DOHH2 (cell line): ENCODE results near the gene DLX5.

Experiments
- H3F3A ChIP-seq: fragments of 200-600 bp; sonication (generic), shearing (Covaris generic); 2 replicates; pipeline ENCODE4 v1.6.0; 2016; ENCODE audit warnings: antibody characterized with exemption, mild to moderate bottlenecking; ENCODE audit not compliant: control insufficient read depth, insufficient read depth
- H3K27ac ChIP-seq: fragments of 200-600 bp; sonication (generic); 2 replicates; pipeline ENCODE4 v1.5.1; 2014; ENCODE audit warnings: low read depth, mild to moderate bottlenecking, low read length, moderate library complexity
- H3K27me3 ChIP-seq: fragments of 200-600 bp; sonication (generic); 2 replicates; pipeline ENCODE4 v1.6.1; 2014; ENCODE audit warnings: mild to moderate bottlenecking, low read length, mixed read lengths; ENCODE audit not compliant: control insufficient read depth
- H3K36me3 ChIP-seq: fragments of 200-600 bp; sonication (generic); 2 replicates; pipeline ENCODE4 v1.6.1; 2014; ENCODE audit warnings: mild to moderate bottlenecking, low read length, moderate library complexity, mixed read lengths; ENCODE audit not compliant: control insufficient read depth
- H3K4me1 ChIP-seq: fragments of 200-600 bp; sonication (generic); 2 replicates; pipeline ENCODE4 v1.6.1; 2014; ENCODE audit warnings: mild to moderate bottlenecking, low read length, mixed read lengths; ENCODE audit not compliant: control insufficient read depth
- H3K4me2 ChIP-seq: fragments of 200-600 bp; sonication (generic); 2 replicates; pipeline ENCODE4 v1.6.0; 2014; ENCODE audit warnings: mild to moderate bottlenecking, low read length, moderate library complexity
- H3K4me3 ChIP-seq: fragments of 200-600 bp; sonication (generic); 2 replicates; pipeline ENCODE4 v1.5.1; 2014; ENCODE audit warnings: mild to moderate bottlenecking, low read length, mixed read lengths
- H3K79me2 ChIP-seq: fragments of 200-600 bp; sonication (generic); 2 replicates; pipeline ENCODE4 v1.6.1; 2014; ENCODE audit warnings: mild to moderate bottlenecking, low read length, mixed read lengths; ENCODE audit not compliant: control insufficient read depth
- H3K9me2 ChIP-seq: fragments of 200-600 bp; sonication (generic); replicated peaks from 2 replicates; pipeline ENCODE4 v1.6.1; 2014; ENCODE audit warnings: mild to moderate bottlenecking, low read length, mixed read lengths; ENCODE audit not compliant: control insufficient read depth
- H3K9me3 ChIP-seq: fragments of 200-600 bp; sonication (generic); 2 replicates; pipeline ENCODE4 v1.6.1; 2014; ENCODE audit warnings: antibody characterized with exemption, low read length, mixed read lengths; ENCODE audit not compliant: control insufficient read depth, insufficient read depth
- H4K20me1 ChIP-seq: fragments of 200-600 bp; sonication (generic); 2 replicates; pipeline ENCODE4 v1.6.0; 2014; ENCODE audit warnings: low read depth, mild to moderate bottlenecking, antibody characterized with exemption, low read length, moderate library complexity; ENCODE audit not compliant: control insufficient read depth, insufficient read depth
- CTCF ChIP-seq: fragments of 200-600 bp; sonication (generic); IDR thresholded peaks from one replicate; pipeline ENCODE4 v1.5.1; 2014; ENCODE audit warnings: antibody characterized with exemption, mild to moderate bottlenecking, low read depth, low read length; ENCODE audit not compliant: poor library complexity, severe bottlenecking
- EZH2phosphoT487 ChIP-seq: fragments of 200-600 bp; sonication (generic); IDR thresholded peaks from 2 replicates; pipeline ENCODE4 v1.6.1; 2017; ENCODE audit warnings: borderline replicate concordance, mild to moderate bottlenecking, antibody characterized with exemption, low read length, moderate library complexity, mixed read lengths

Gene DLX5

DNA sequence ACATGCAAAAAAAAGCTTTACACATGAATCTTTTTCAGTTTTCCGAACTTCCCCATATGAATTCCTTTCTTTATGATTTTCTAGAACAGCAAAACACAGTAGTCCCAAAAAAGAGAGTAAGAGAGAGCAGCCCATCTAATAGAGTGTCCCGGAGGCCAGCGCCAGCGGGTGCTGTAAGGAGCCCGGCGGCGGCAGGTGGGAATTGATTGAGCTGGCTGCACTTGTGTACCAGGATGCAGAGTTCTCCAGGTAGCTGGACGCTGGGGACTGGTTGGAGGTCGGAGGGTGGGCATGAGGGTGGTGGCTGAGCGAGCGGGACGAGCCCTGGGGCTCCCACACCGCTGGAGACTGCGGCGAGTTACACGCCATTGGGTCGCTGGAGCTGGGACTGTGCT lies 4.0 kb downstream of the DLX5 start:
- Histone ChIP-seq H3K9me3 (no peaks in the 10 kb centered on the region), H4K20me1 (no peaks in the 10 kb centered on the region), H3K4me1 (no peaks in the 10 kb centered on the region), H3K27ac (no peak overlapping the region), H3K4me2 (no peak overlapping the region), H3K36me3 (no peaks in the 10 kb centered on the region), H3K27me3 (peaks cover 35% of the 10 kb centered on the region), H3K9me2 (no peaks in the 10 kb centered on the region), H3F3A (no peaks in the 10 kb centered on the region), H3K4me3 (no peak overlapping the region), H3K79me2 (no peaks in the 10 kb centered on the region)
- TF ChIP-seq CTCF = no peak
- no peak for TF ChIP-seq EZH2phosphoT487

- Histone ChIP-seq H3F3A (no peaks in the 10 kb centered on the region), H3K36me3 (no peaks in the 10 kb centered on the region), H3K9me2 (no peaks in the 10 kb centered on the region), H3K27me3 (peaks cover 35% of the 10 kb centered on the region), H3K4me2 (no peak overlapping the region), H3K79me2 (no peaks in the 10 kb centered on the region), H3K9me3 (no peaks in the 10 kb centered on the region), H3K27ac (no peak overlapping the region), H3K4me1 (no peaks in the 10 kb centered on the region), H3K4me3 (no peak overlapping the region), H4K20me1 (no peaks in the 10 kb centered on the region)
- TF ChIP-seq CTCF = no peak
Observed at GRCh38 chr7:97019710-97020225, 4.9 kb downstream of the DLX5 start.

DNA sequence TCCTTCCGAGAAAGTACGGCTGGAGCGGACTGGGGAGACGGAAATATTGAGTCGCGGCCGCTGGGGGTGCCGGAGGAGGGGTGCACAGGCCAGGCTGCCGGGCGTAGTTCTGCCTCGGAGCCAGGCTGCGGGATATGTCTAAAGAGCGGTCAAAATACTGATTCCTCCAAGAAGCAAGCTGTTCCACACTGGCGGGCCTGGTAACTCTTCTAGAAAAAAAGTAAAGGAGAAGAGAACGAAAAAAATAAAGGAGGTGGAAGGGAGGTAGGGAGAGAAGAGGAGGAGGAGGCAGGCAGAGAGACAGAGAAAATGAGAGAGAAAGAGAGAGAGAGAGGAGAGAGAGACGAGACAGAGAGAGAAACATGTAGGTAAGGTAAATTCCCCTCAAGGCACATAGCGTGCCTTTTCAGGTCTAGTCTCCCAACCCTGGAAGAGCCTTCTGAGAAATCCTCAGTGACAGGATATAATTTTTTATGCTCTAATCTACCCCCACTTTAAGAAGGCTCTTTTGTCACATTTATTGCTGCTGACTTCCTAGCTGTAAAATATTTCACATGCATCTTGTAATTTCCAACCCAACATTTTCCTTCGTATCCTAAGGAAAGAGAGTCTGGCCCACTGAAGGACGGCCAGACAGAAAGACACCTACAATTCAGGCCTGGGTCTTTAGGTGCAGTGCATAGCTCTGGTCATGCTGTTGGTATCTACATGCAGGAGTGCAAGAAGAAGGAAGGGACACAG lies 5.7 kb downstream of the DLX5 start:
- Histone ChIP-seq H3K4me2 (no peak overlapping the region), H3K27ac (no peak overlapping the region), H3K36me3 (no peaks in the 10 kb centered on the region), H3K27me3 (peaks cover 38% of the 10 kb centered on the region), H3K79me2 (no peaks in the 10 kb centered on the region), H4K20me1 (no peaks in the 10 kb centered on the region), H3K9me2 (no peaks in the 10 kb centered on the region), H3K9me3 (no peaks in the 10 kb centered on the region), H3K4me1 (no peaks in the 10 kb centered on the region), H3F3A (no peaks in the 10 kb centered on the region), H3K4me3 (no peak overlapping the region)
- TF ChIP-seq CTCF (no peak), EZH2phosphoT487 (no peak)
